ENCODE data around the gene MEGF8.

GRCh38 chr19:42316223-42317211 lies 8.9 kb upstream of the MEGF8 start:
- TF ChIP-seq POLR2A (conservative IDR thresholded peaks at IDR 0.05) (no peak), NR3C1 (CRISPR knock-in tag; IDR thresholded peaks at IDR 0.05) (no peak), MTA3 (IDR thresholded peaks at IDR 0.05; ENCODE audit: borderline replicate concordance) (no peak), NFIC (IDR thresholded peaks at IDR 0.05) (peak; percentile 36; the same call in 1 of the 2 replicates), PHF8 (IDR thresholded peaks at IDR 0.05; ENCODE audit: borderline replicate concordance, low read length) (no peak; the same call in 1 of the 2 replicates)

All from K562 (cell line).